D721Med (cell line): Measurements from ENCODE around the gene AJUBA.
"Not testable (repeated sequence)": the region's sequence is repeated elsewhere in the genome, so short reads cannot be mapped to it uniquely, and the experiment has no call there.

Experiments used
- DNase-seq: peaks from one replicate; pipeline ENCODE4 v3.0.0; 2011; ENCODE audit warnings: low spot score; ENCODE audit not compliant: insufficient read length
- FAIRE-seq: peaks from 2 replicates; lab custom pipeline; 2011; peaks lifted over from hg19 to GRCh38; lab: Jason Lieb, UNC
- CTCF ChIP-seq: IDR thresholded peaks from 2 replicates; pipeline ENCODE4 v1.5.1; 2012; ENCODE audit warnings: mild to moderate bottlenecking, control low read depth; ENCODE audit not compliant: insufficient read depth; ENCODE audit errors: missing control alignments

The AJUBA gene

GRCh38 chr14:22962061-22962676, 20.2 kb downstream of the AJUBA start:
- no peak for TF ChIP-seq CTCF
- no peak for FAIRE-seq
- DNase-seq: no peak

- DNase-seq (no peak), FAIRE-seq (no peak)
- no peak for TF ChIP-seq CTCF
These were observed 26.4 kb downstream of the AJUBA start for GRCh38 chr14:22955702-22956569.

- TF ChIP-seq CTCF: no peak
- DNase-seq (no peak), FAIRE-seq (no peak)
These were observed 29.9 kb downstream of the AJUBA start for GRCh38 chr14:22952418-22952817.

- FAIRE-seq, DNase-seq: not testable (repeated sequence)
These were observed 30.6 kb downstream of the AJUBA start for GRCh38 chr14:22951795-22952194.

GRCh38 chr14:22945642-22946041, 36.7 kb downstream of the AJUBA start:
- FAIRE-seq (no peak), DNase-seq (no peak)
- TF ChIP-seq CTCF: no peak

- no peak for TF ChIP-seq CTCF
- FAIRE-seq: no peak
- DNase-seq: no peak
These were observed 42.7 kb downstream of the AJUBA start for GRCh38 chr14:22939684-22940083.

GRCh38 chr14:22935156-22935555, 47.2 kb downstream of the AJUBA start:
- DNase-seq (no peak), FAIRE-seq (no peak)
- TF ChIP-seq CTCF: no peak
